Mesenchymal stem cell (in vitro differentiated cells and primary cell): ENCODE data around the gene SLC16A5.
"Not testable (repeated sequence)": the region's sequence is repeated elsewhere in the genome, so short reads cannot be mapped to it uniquely, and the experiment has no call there.

Experiments
- DNase-seq: peaks from one replicate; pipeline ENCODE4 v3.0.0-alpha.2; 2013
- H2AFZ ChIP-seq: one replicate; pipeline ENCODE4 v1.6.1; 2013; ENCODE audit warnings: low read depth, mild to moderate bottlenecking, control low read depth, inconsistent platforms, low read length, moderate library complexity
- H2AK5ac ChIP-seq: 2 replicates; pipeline ENCODE4 v1.6.1; 2013; ENCODE audit warnings: low read length, moderate library complexity, mild to moderate bottlenecking, inconsistent platforms; ENCODE audit not compliant: severe bottlenecking
- H2BK120ac ChIP-seq: one replicate; pipeline ENCODE4 v1.6.1; 2013; ENCODE audit warnings: low read depth, mild to moderate bottlenecking, inconsistent platforms, low read length, moderate library complexity
- H2BK12ac ChIP-seq, 2 experiments: one replicate each; pipeline ENCODE4 v1.6.1; 2013; ENCODE audit warnings: inconsistent platforms in 2 of 2, low read length in 2 of 2, mild to moderate bottlenecking in 2 of 2, moderate library complexity in 2 of 2, control low read depth in 1 of 2
- H2BK15ac ChIP-seq: one replicate; pipeline ENCODE4 v1.6.1; 2013; ENCODE audit warnings: mild to moderate bottlenecking, low read depth, inconsistent platforms; ENCODE audit not compliant: poor library complexity, severe bottlenecking
- H2BK5ac ChIP-seq: 2 replicates; pipeline ENCODE4 v1.6.1; 2013; ENCODE audit warnings: low read depth, mild to moderate bottlenecking, low read length, control low read depth, inconsistent platforms; ENCODE audit not compliant: poor library complexity, severe bottlenecking
- H3K14ac ChIP-seq, 2 experiments: one replicate each; pipeline ENCODE4 v1.6.1; 2013; ENCODE audit warnings: inconsistent platforms in 2 of 2, low read length in 2 of 2, control low read depth in 1 of 2, mild to moderate bottlenecking in 1 of 2, moderate library complexity in 1 of 2
- H3K18ac ChIP-seq, 2 experiments: one replicate each; pipeline ENCODE4 v1.6.1; 2013; ENCODE audit warnings: inconsistent platforms in 2 of 2, low read length in 2 of 2, control low read depth in 1 of 2, low read depth in 1 of 2, mild to moderate bottlenecking in 1 of 2
- H3K23ac ChIP-seq, 2 experiments: one replicate each; pipeline ENCODE4 v1.6.1; 2013; ENCODE audit warnings: inconsistent platforms in 2 of 2, low read length in 2 of 2, mild to moderate bottlenecking in 2 of 2, moderate library complexity in 2 of 2, control low read depth in 1 of 2
- H3K27ac ChIP-seq: 2 replicates; pipeline ENCODE4 v1.5.1; 2013; ENCODE audit warnings: mild to moderate bottlenecking, moderate library complexity, low read length, control low read depth, inconsistent platforms; ENCODE audit not compliant: poor library complexity, severe bottlenecking
- H3K27me3 ChIP-seq, 2 experiments: 2 replicates each; pipeline versions ENCODE4 v1.6.1 to v1.7.0; 2013; ENCODE audit warnings: low read length in 2 of 2, mild to moderate bottlenecking in 2 of 2, moderate library complexity in 2 of 2, control low read depth in 1 of 2, inconsistent platforms in 1 of 2; ENCODE audit not compliant: control insufficient read depth in 1 of 2, insufficient read depth in 1 of 2
- H3K36me3 ChIP-seq, 2 experiments: 2 replicates each; pipeline versions ENCODE4 v1.6.1 to v1.7.0; 2013; ENCODE audit warnings: low read length in 2 of 2, control low read depth in 1 of 2, inconsistent platforms in 1 of 2, low read depth in 1 of 2, mild to moderate bottlenecking in 1 of 2; ENCODE audit not compliant: insufficient read depth in 2 of 2, control insufficient read depth in 1 of 2
- H3K4ac ChIP-seq, 2 experiments: one replicate each; pipeline ENCODE4 v1.6.1; 2013; ENCODE audit warnings: inconsistent platforms in 2 of 2, low read length in 2 of 2, mild to moderate bottlenecking in 2 of 2, moderate library complexity in 2 of 2, control low read depth in 1 of 2, low read depth in 1 of 2
- H3K4me1 ChIP-seq: 2 replicates; pipeline ENCODE4 v1.6.1; 2013; ENCODE audit warnings: low read depth, low read length, control low read depth; ENCODE audit not compliant: control insufficient read depth, insufficient read depth
- H3K4me2 ChIP-seq: 2 replicates; pipeline ENCODE4 v1.6.1; 2013; ENCODE audit warnings: low read length, mild to moderate bottlenecking, inconsistent platforms; ENCODE audit not compliant: poor library complexity, severe bottlenecking
- H3K4me3 ChIP-seq, 2 experiments: 2 replicates each; pipeline versions ENCODE4 v1.5.1 to v1.7.0; 2013; ENCODE audit warnings: low read length in 2 of 2, mild to moderate bottlenecking in 2 of 2, control low read depth in 1 of 2, low read depth in 1 of 2; ENCODE audit not compliant: insufficient read depth in 1 of 2
- H3K79me1 ChIP-seq: replicated peaks from 2 replicates; pipeline ENCODE4 v1.6.1; 2013; ENCODE audit warnings: mild to moderate bottlenecking, control low read depth, low read length, inconsistent platforms; ENCODE audit not compliant: poor library complexity, severe bottlenecking
- H3K9ac ChIP-seq: 2 replicates; pipeline ENCODE4 v1.7.0; 2013; ENCODE audit warnings: mild to moderate bottlenecking, low read length, moderate library complexity
- H3K9me3 ChIP-seq: 2 replicates; pipeline ENCODE4 v1.7.0; 2013; ENCODE audit warnings: mild to moderate bottlenecking, low read length; ENCODE audit not compliant: control insufficient read depth
- H4K8ac ChIP-seq: one replicate; pipeline ENCODE4 v1.6.1; 2013; ENCODE audit warnings: inconsistent platforms, mild to moderate bottlenecking, low read length, moderate library complexity
- H4K91ac ChIP-seq: one replicate; pipeline ENCODE4 v1.6.1; 2013; ENCODE audit warnings: mild to moderate bottlenecking, low read length, inconsistent platforms
- WGBS: methylation state at CpG from one replicate; pipeline ENCODE4 v1.1.7; 2013; ENCODE audit warnings: mixed read lengths; 5-methylcytosine and 5-hydroxymethylcytosine counted together

The SLC16A5 gene

GRCh38 chr17:75068750-75069149, 19.0 kb upstream of the SLC16A5 start:
- DNase-seq, result no peak
- H3K36me3 ChIP-seq, result peaks cover 16 to 17% of the 10 kb centered on the region in 2 experiments
- H2BK5ac ChIP-seq, result no peak overlapping the region
- H3K14ac ChIP-seq, result no peak overlapping the region
- no peak overlapping the region for H3K18ac ChIP-seq
- 81% methylated on average over 8 of the region's 8 CpGs for WGBS
- no peak overlapping the region for H4K91ac ChIP-seq
- no peak overlapping the region for H2AFZ ChIP-seq
- no peak overlapping the region for H3K27ac ChIP-seq
- no peaks in the 10 kb centered on the region for H3K9me3 ChIP-seq
- no peak overlapping the region for H2BK15ac ChIP-seq
- no peak overlapping the region for H2BK12ac ChIP-seq
- H3K4ac ChIP-seq, result no peak overlapping the region
- no peak overlapping the region for H2BK120ac ChIP-seq
- peaks cover 10% of the 10 kb centered on the region for H3K4me1 ChIP-seq
- no peak overlapping the region for H3K9ac ChIP-seq
- H4K8ac ChIP-seq, result no peak overlapping the region
- no peak overlapping the region for H3K4me3 ChIP-seq
- no peak overlapping the region for H3K4me2 ChIP-seq
- H3K79me1 ChIP-seq, result peaks cover 5% of the 10 kb centered on the region
- no peak overlapping the region for H3K23ac ChIP-seq
- H3K27me3 ChIP-seq, result no peaks in the 10 kb centered on the region
- no peak overlapping the region for H2AK5ac ChIP-seq

GRCh38 chr17:75069783-75070182, 18.0 kb upstream of the SLC16A5 start:
- no peak overlapping the region for H2BK15ac ChIP-seq

GRCh38 chr17:75071478-75072271, 16.1 kb upstream of the SLC16A5 start:
- not testable (repeated sequence) for H2BK120ac ChIP-seq, H2AFZ ChIP-seq
- WGBS, result 93% methylated on average over 7 of the region's 8 CpGs

More at GRCh38 chr17:75069783-75070182, 18.0 kb upstream of the SLC16A5 start:
- no peak overlapping the region for H3K18ac ChIP-seq
- no peak overlapping the region for H3K4me3 ChIP-seq
- peaks cover 12% of the 10 kb centered on the region for H3K4me1 ChIP-seq
- H2BK120ac ChIP-seq, result no peak overlapping the region
- H4K91ac ChIP-seq, result no peak overlapping the region
- no peak overlapping the region for H3K14ac ChIP-seq
- H3K4ac ChIP-seq, result no peak overlapping the region
- no peak overlapping the region for H2BK5ac ChIP-seq
- no peaks in the 10 kb centered on the region for H3K27me3 ChIP-seq
- H2BK12ac ChIP-seq, result no peak overlapping the region
- no peak overlapping the region for H4K8ac ChIP-seq
- H3K4me2 ChIP-seq, result no peak overlapping the region
- H2AK5ac ChIP-seq, result peak overlapping the region; percentile 69
- WGBS, result 98% methylated on average over 2 of the region's 2 CpGs
- H3K9me3 ChIP-seq, result no peaks in the 10 kb centered on the region
- no peak overlapping the region for H3K27ac ChIP-seq
- H3K36me3 ChIP-seq, result peaks cover 7% of the 10 kb centered on the region in 2 experiments
- H3K9ac ChIP-seq, result no peak overlapping the region
- DNase-seq, result peak; percentile 34
- H3K23ac ChIP-seq, result no peak overlapping the region
- H3K79me1 ChIP-seq, result peaks cover 5% of the 10 kb centered on the region
- no peak overlapping the region for H2AFZ ChIP-seq

GRCh38 chr17:75072909-75073308, 14.8 kb upstream of the SLC16A5 start:
- H3K79me1 ChIP-seq, H3K4ac ChIP-seq, H2BK120ac ChIP-seq, H3K27ac ChIP-seq, H2BK12ac ChIP-seq, H3K9me3 ChIP-seq, H3K14ac ChIP-seq, H3K36me3 ChIP-seq, H2BK15ac ChIP-seq, H3K18ac ChIP-seq, DNase-seq, H4K8ac ChIP-seq, H2AK5ac ChIP-seq, H2BK5ac ChIP-seq, H3K4me2 ChIP-seq, H3K4me3 ChIP-seq, H3K9ac ChIP-seq, H3K23ac ChIP-seq, H4K91ac ChIP-seq, H3K27me3 ChIP-seq, H2AFZ ChIP-seq: not testable (repeated sequence)
- peaks cover 19% of the 10 kb centered on the region for H3K4me1 ChIP-seq
- 97% methylated on average over 3 of the region's 5 CpGs for WGBS

More at GRCh38 chr17:75071478-75072271, 16.1 kb upstream of the SLC16A5 start:
- not testable (repeated sequence) for H3K4me2 ChIP-seq, H3K27ac ChIP-seq, H3K18ac ChIP-seq, H3K9me3 ChIP-seq, H2BK15ac ChIP-seq, H3K23ac ChIP-seq, H2AK5ac ChIP-seq, H4K91ac ChIP-seq, H3K79me1 ChIP-seq, H3K4ac ChIP-seq, H3K14ac ChIP-seq, H2BK5ac ChIP-seq, H3K9ac ChIP-seq, H3K4me3 ChIP-seq, DNase-seq, H3K27me3 ChIP-seq, H4K8ac ChIP-seq, H3K4me1 ChIP-seq, H2BK12ac ChIP-seq, H3K36me3 ChIP-seq
